ENCODE data around the gene SPATA3.

Gene SPATA3

GRCh38 chr2:231032575-231033140 lies 36.7 kb downstream of the SPATA3 start:
- no peak for DNase-seq

GRCh38 chr2:231033147-231034132 lies 37.5 kb downstream of the SPATA3 start:
- no peak for DNase-seq

- no peak for DNase-seq
Observed at GRCh38 chr2:231034291-231034882, 38.5 kb downstream of the SPATA3 start.

- no peak for DNase-seq
Observed at GRCh38 chr2:231036131-231036530, 40.2 kb downstream of the SPATA3 start.

GRCh38 chr2:231036578-231037106 lies 40.7 kb downstream of the SPATA3 start:
- DNase-seq, result no peak

GRCh38 chr2:231037202-231037730 lies 41.3 kb downstream of the SPATA3 start, which contains the start of gene C2orf72:
Gene C2orf72 (plus strand): TSS chr2:231037523. CDS start chr2:231037566, 43 bp downstream.
- DNase-seq, result no peak

- no peak for DNase-seq
Observed at GRCh38 chr2:231037731-231038482, 42.0 kb downstream of the SPATA3 start.

- no peak for DNase-seq
Observed at GRCh38 chr2:231038483-231039293, 42.8 kb downstream of the SPATA3 start.

- no peak for DNase-seq
Observed at GRCh38 chr2:231039294-231039664, 43.4 kb downstream of the SPATA3 start.

GRCh38 chr2:231039821-231040364 lies 44.0 kb downstream of the SPATA3 start:
- no peak for DNase-seq

- DNase-seq, result no peak
Observed at GRCh38 chr2:231041061-231041689, 45.3 kb downstream of the SPATA3 start.

- DNase-seq, result no peak
Observed at GRCh38 chr2:231043796-231044195, 47.9 kb downstream of the SPATA3 start.

- DNase-seq, result no peak
Observed at GRCh38 chr2:231046916-231047273, 51.0 kb downstream of the SPATA3 start.

- no peak for DNase-seq
Observed at GRCh38 chr2:231047274-231047922, 51.5 kb downstream of the SPATA3 start.

- DNase-seq, result no peak
Observed at GRCh38 chr2:231047923-231048915, 52.3 kb downstream of the SPATA3 start.

- DNase-seq, result no peak
Observed at GRCh38 chr2:231049286-231050017, 53.5 kb downstream of the SPATA3 start.

GRCh38 chr2:231050018-231050901 lies 54.3 kb downstream of the SPATA3 start:
- DNase-seq, result no peak

All from effector CD8-positive, alpha-beta T cell (primary cell).